Panc1 (cell line): ENCODE results near the gene FGFR1OP2. TPM values are rescaled to one million over a fixed set of nuclear protein-coding genes. Genes with fewer than 3 reads are reported as not detected.

Experiments used
- ATAC-seq: fragments of 200-7000 bp; cut with Tn5 transposase; 2 replicates; pipeline ENCODE4 v1.9.1; 2020; ENCODE audit warnings: mild to moderate bottlenecking, moderate library complexity
- BruUV-seq: library from RNA; stranded (reverse); fragments of 400-500 nt; replicated peaks from 2 replicates; lab custom pipeline; 2021; lab: Mats Ljungman, UMichigan
- CTCF ChIA-PET: fragments of 300-600 bp; sonication (Branson Sonifier 250); formaldehyde crosslinking; loops from one replicate; lab custom pipeline; 2022; ENCODE audit warnings: antibody characterized with exemption; lab: Charles Lee
- POLR2A ChIA-PET: fragments of 300-600 bp; sonication (Branson Sonifier 250); formaldehyde crosslinking; loops from one replicate; lab custom pipeline; 2022; ENCODE audit warnings: antibody characterized with exemption; lab: Charles Lee
- DNase-seq: peaks from one replicate; pipeline ENCODE4 v3.0.0-alpha.2; 2010; ENCODE audit warnings: low read depth, low spot score
- H3K27ac ChIP-seq: 2 replicates; pipeline ENCODE4 v1.5.1; 2011; ENCODE audit warnings: mild to moderate bottlenecking, low read length, inconsistent platforms
- H3K27me3 ChIP-seq: fragments of 200-500 bp; sonication (Bioruptor generic); 2 replicates; pipeline ENCODE4 v1.6.0; 2014; ENCODE audit warnings: low read length, inconsistent platforms; ENCODE audit not compliant: control insufficient read depth, insufficient read depth
- H3K36me3 ChIP-seq: fragments of 200-500 bp; sonication (Bioruptor generic); 2 replicates; pipeline ENCODE4 v1.5.1; 2014; ENCODE audit warnings: inconsistent platforms, mild to moderate bottlenecking, low read length, moderate library complexity; ENCODE audit not compliant: control insufficient read depth, insufficient read depth
- H3K4me1 ChIP-seq: 2 replicates; pipeline ENCODE4 v1.5.1; 2011; ENCODE audit warnings: inconsistent platforms, mild to moderate bottlenecking, low read length, moderate library complexity; ENCODE audit not compliant: control insufficient read depth, insufficient read depth
- H3K4me3 ChIP-seq, 2 experiments: 2 replicates each; pipeline ENCODE4 v1.5.1; 2011 to 2012; ENCODE audit warnings: low read depth in 2 of 2, low read length in 2 of 2, mild to moderate bottlenecking in 2 of 2, inconsistent platforms in 1 of 2, moderate library complexity in 1 of 2
- H3K9me3 ChIP-seq: fragments of 200-500 bp; sonication (Bioruptor generic); 2 replicates; pipeline ENCODE4 v1.5.1; 2014; ENCODE audit warnings: low read depth, mild to moderate bottlenecking, inconsistent platforms, low read length, moderate library complexity; ENCODE audit not compliant: control insufficient read depth, insufficient read depth
- POLR2AphosphoS5 ChIP-seq: IDR thresholded peaks from 2 replicates; pipeline ENCODE4 v1.6.1; 2012; ENCODE audit warnings: mild to moderate bottlenecking, low read depth, low read length, moderate library complexity
- SIN3A ChIP-seq: IDR thresholded peaks from 2 replicates; pipeline ENCODE4 v1.6.1; 2012; ENCODE audit warnings: low read depth, mild to moderate bottlenecking, low read length, moderate library complexity, borderline replicate concordance; ENCODE audit not compliant: insufficient read depth
- TCF7L2 ChIP-seq: IDR thresholded peaks from 2 replicates; pipeline ENCODE4 v1.6.1; 2011; ENCODE audit warnings: mild to moderate bottlenecking, low read depth, low read length, inconsistent platforms
- in situ Hi-C: cut with HindIII; loops from 2 replicates; pipeline ENCODE4 v1.10.0; 2016; ENCODE audit warnings: low sequenced_read_pairs, low pct_unique_long_range_greater_than_20kb
- intact Hi-C: fragments of 100-400 bp; cut with micrococcal nuclease; formaldehyde crosslinking; loops from one replicate; pipeline ENCODE4 v1.10.0; 2022; ENCODE audit not compliant: unreplicated experiment
- total RNA-seq: library from RNA; stranded (reverse); gene quantifications from one replicate; pipeline ENCODE4 v1.2.1, GENCODE V29; 2021; ENCODE audit not compliant: unreplicated experiment
- TF ChIP-seq, protein P1 (sequence below): fragments of 450-650 bp; IDR thresholded peaks from 2 replicates; pipeline ENCODE4 v1.5.1; 2017; ENCODE audit warnings: mild to moderate bottlenecking
- TF ChIP-seq, protein P2 (sequence below), 2 experiments: IDR thresholded peaks; 2 replicates each; pipeline ENCODE4 v1.6.1; 2011 to 2012; ENCODE audit warnings: low read depth in 2 of 2, control low read depth in 1 of 2, low read length in 1 of 2, mild to moderate bottlenecking in 1 of 2, moderate library complexity in 1 of 2; ENCODE audit not compliant: insufficient read depth in 1 of 2

FGFR1OP2 gene
- total RNA-seq, 1 experiment from 2014 or later = 60.1 TPM

DNA sequence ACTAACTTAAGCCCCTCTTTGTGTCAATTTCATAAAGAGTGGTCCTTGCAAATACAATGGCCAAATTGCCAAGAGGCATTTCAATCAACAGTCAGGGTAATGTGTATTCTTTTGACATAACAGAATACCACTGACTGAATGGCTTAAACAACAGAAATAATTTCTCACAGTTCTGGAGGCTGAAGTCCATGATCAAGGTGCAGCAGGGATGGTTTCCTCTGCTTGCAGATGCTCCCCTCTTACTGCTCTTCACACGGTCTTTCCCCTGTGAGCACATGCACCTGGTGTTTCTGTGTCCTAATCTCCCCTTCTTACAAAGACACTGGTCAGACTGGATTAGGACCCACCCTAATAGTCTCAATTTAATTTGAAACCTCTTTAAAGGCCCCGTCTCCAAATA is 31.9 kb downstream of the FGFR1OP2 start:
- POLR2A ChIA-PET = no interaction called here
- Histone ChIP-seq H3K9me3 (no peaks in the 10 kb centered on the region), H3K4me3 (no peak overlapping the region), H3K27ac (no peak overlapping the region), H3K27me3 (no peaks in the 10 kb centered on the region), H3K4me1 (no peaks in the 10 kb centered on the region), H3K36me3 (peaks cover 9% of the 10 kb centered on the region)
- TF ChIP-seq, protein P1, sequence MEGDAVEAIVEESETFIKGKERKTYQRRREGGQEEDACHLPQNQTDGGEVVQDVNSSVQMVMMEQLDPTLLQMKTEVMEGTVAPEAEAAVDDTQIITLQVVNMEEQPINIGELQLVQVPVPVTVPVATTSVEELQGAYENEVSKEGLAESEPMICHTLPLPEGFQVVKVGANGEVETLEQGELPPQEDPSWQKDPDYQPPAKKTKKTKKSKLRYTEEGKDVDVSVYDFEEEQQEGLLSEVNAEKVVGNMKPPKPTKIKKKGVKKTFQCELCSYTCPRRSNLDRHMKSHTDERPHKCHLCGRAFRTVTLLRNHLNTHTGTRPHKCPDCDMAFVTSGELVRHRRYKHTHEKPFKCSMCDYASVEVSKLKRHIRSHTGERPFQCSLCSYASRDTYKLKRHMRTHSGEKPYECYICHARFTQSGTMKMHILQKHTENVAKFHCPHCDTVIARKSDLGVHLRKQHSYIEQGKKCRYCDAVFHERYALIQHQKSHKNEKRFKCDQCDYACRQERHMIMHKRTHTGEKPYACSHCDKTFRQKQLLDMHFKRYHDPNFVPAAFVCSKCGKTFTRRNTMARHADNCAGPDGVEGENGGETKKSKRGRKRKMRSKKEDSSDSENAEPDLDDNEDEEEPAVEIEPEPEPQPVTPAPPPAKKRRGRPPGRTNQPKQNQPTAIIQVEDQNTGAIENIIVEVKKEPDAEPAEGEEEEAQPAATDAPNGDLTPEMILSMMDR = no peak
- TF ChIP-seq, protein P2, sequence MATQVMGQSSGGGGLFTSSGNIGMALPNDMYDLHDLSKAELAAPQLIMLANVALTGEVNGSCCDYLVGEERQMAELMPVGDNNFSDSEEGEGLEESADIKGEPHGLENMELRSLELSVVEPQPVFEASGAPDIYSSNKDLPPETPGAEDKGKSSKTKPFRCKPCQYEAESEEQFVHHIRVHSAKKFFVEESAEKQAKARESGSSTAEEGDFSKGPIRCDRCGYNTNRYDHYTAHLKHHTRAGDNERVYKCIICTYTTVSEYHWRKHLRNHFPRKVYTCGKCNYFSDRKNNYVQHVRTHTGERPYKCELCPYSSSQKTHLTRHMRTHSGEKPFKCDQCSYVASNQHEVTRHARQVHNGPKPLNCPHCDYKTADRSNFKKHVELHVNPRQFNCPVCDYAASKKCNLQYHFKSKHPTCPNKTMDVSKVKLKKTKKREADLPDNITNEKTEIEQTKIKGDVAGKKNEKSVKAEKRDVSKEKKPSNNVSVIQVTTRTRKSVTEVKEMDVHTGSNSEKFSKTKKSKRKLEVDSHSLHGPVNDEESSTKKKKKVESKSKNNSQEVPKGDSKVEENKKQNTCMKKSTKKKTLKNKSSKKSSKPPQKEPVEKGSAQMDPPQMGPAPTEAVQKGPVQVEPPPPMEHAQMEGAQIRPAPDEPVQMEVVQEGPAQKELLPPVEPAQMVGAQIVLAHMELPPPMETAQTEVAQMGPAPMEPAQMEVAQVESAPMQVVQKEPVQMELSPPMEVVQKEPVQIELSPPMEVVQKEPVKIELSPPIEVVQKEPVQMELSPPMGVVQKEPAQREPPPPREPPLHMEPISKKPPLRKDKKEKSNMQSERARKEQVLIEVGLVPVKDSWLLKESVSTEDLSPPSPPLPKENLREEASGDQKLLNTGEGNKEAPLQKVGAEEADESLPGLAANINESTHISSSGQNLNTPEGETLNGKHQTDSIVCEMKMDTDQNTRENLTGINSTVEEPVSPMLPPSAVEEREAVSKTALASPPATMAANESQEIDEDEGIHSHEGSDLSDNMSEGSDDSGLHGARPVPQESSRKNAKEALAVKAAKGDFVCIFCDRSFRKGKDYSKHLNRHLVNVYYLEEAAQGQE (IDR thresholded peaks at IDR 0.05; ENCODE audit: insufficient read depth in 1 of 2, low read depth in 2 of 2, low read length in 1 of 2) = no peak
- no peak for TF ChIP-seq TCF7L2
- TF ChIP-seq POLR2AphosphoS5 = no peak
- TF ChIP-seq SIN3A = no peak
- no TSS peak for BruUV-seq
- intact Hi-C loops = no loop called here
- in situ Hi-C loops = no loop called here
- CTCF ChIA-PET = no interaction called here
- DNase-seq (no peak), ATAC-seq (no peak)

DNA sequence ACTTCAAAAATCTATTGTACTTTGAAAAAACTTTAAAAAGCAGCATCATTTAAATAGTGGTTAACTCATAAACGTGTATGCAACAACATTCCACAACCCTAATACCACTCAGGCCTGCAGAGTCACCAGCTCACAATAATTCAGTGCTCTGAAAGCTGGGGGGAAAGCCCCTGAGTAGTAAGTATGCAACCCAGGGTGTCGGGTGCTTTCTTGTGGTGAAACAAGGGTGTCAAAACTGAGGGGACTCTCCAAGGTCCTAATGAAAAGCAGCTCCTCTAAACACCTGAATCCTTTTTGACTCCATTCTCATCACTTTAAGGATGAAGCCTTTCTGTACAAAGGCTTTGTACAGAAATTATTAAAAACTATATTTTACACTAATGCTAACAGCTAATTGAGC is 33.7 kb downstream of the FGFR1OP2 start:
- peaks cover under 1% of the 10 kb centered on the region for H3K36me3 ChIP-seq
- H3K9me3 ChIP-seq = no peaks in the 10 kb centered on the region
- TF ChIP-seq TCF7L2 = no peak
- TF ChIP-seq, protein P2 (IDR thresholded peaks at IDR 0.05; ENCODE audit: insufficient read depth in 1 of 2, low read depth in 2 of 2, low read length in 1 of 2) = 0 out of 4 replicates have a peak, but pooled peaks of 1 of the 2 experiments have one; percentile 11
- no peak for ATAC-seq
- H3K27me3 ChIP-seq = no peaks in the 10 kb centered on the region
- intact Hi-C loops (no loop called here), in situ Hi-C loops (no loop called here)
- H3K27ac ChIP-seq = no peak overlapping the region
- DNase-seq = no peak
- H3K4me1 ChIP-seq = no peaks in the 10 kb centered on the region
- ChIA-PET POLR2A (no interaction called here), CTCF (no interaction called here)
- no TSS peak for BruUV-seq
- no peak overlapping the region for H3K4me3 ChIP-seq
